ENCODE measurements around the gene ARHGEF28. TPM values are rescaled to one million over a fixed set of nuclear protein-coding genes. Genes with fewer than 3 reads are reported as not detected.

The ARHGEF28 gene
- total and polyA plus RNA-seq, 7 experiments from 2014 or later, result 0.03 to 0.47 TPM; not detected in 5

DNA sequence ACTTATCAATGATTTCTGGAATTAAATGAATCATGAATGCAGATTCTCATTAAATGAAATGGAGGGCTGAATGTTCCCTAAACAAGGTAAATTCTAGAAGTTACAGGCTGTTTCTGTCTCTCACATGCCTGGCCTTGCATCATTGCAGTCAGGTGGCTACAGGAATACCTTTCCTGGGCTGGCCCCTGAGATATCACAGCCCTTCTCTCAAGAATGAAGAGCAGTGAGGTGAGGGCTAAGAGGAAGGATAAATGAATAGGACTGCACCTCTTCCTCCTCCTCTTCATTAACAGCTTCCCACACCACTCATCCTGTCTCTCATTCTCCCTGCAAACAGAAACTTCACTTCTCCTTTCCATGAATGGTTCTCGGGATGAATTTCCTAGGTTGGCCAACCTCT is 22.5 kb downstream of the ARHGEF28 start:
- ATAC-seq (no peak), DNase-seq (no peak)
- H3K9me3 Mint-ChIP-seq, result peaks cover 0 to 5% (median 0%) of the 10 kb centered on the region in 11 donors
- intact Hi-C loops (cut with micrococcal nuclease), result no loop called here
- H3K36me3 ChIP-seq (ENCODE audit: control insufficient read depth in 2 of 3, insufficient read depth in 3 of 3, low read length in 3 of 3), result no peaks in the 10 kb centered on the region
- no peaks in the 10 kb centered on the region for H3K4me1 ChIP-seq (ENCODE audit: control insufficient read depth in 2 of 2, insufficient read depth in 2 of 2, low read length in 2 of 2)
- no peak overlapping the region for H3K27ac Mint-ChIP-seq
- no peak overlapping the region for H3K4me3 Mint-ChIP-seq
- peaks cover 0 to 3% of the 10 kb centered on the region in 2 donors for H3K27me3 ChIP-seq (ENCODE audit: control insufficient read depth in 2 of 2, insufficient read depth in 2 of 2, low read length in 2 of 2)
- H3K9me3 ChIP-seq (ENCODE audit: control insufficient read depth in 2 of 3, low read length in 3 of 3), result no peaks in the 10 kb centered on the region
- ChIA-PET POLR2A (interaction anchor here (0.7 kb wide), 1 partner anchor 8 kb away, joined by 3 read pairs; no protein-coding TSS in a partner anchor), CTCF (no interaction called here)
- H3K4me3 ChIP-seq (ENCODE audit: low read length), result no peak overlapping the region
- no peaks in the 10 kb centered on the region for H3K36me3 Mint-ChIP-seq
- H3K27ac ChIP-seq (ENCODE audit: low read depth, low read length), result no peak overlapping the region
- no peaks in the 10 kb centered on the region for H3K4me1 Mint-ChIP-seq
- peaks cover 18 to 42% (median 37%) of the 10 kb centered on the region in 5 donors for H3K27me3 Mint-ChIP-seq

DNA sequence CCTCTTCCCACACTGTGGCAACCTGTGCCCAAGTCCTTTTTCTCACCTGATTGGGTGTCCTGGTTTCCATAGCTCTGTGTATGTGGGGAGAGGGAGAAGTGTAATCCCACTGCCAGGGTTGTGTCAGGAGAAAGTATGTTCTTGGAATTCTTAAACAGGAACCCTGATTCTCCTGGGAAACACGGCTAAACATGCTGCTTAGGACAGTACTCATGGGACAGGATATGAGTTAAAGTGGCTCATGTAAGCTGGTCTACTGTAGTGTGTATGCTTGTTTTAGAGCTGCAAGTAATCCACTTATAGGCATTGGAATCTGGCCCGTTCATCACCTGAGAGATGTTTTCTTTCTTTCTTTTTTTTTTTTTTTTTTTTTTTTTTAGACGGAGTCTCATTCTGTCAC is 23.9 kb downstream of the ARHGEF28 start:
- POLR2A ChIA-PET, result no interaction called here
- H3K4me3 ChIP-seq (ENCODE audit: low read length), result no peak overlapping the region
- Mint-ChIP-seq H3K27ac (no peak overlapping the region), H3K9me3 (peaks cover 0 to 5% (median 0%) of the 10 kb centered on the region in 11 donors), H3K36me3 (no peaks in the 10 kb centered on the region), H3K4me3 (no peak overlapping the region), H3K27me3 (peaks cover 18 to 38% (median 31%) of the 10 kb centered on the region in 5 donors), H3K4me1 (no peaks in the 10 kb centered on the region)
- H3K9me3 ChIP-seq (ENCODE audit: control insufficient read depth in 2 of 3, low read length in 3 of 3), result no peaks in the 10 kb centered on the region
- DNase-seq, result no peak
- no peak for ATAC-seq
- intact Hi-C loops (cut with micrococcal nuclease), result no loop called here
- no peaks in the 10 kb centered on the region for H3K4me1 ChIP-seq (ENCODE audit: control insufficient read depth in 2 of 2, insufficient read depth in 2 of 2, low read length in 2 of 2)
- no peak overlapping the region for H3K27ac ChIP-seq (ENCODE audit: low read depth, low read length)
- CTCF ChIA-PET, result no interaction called here
- H3K36me3 ChIP-seq (ENCODE audit: control insufficient read depth in 2 of 3, insufficient read depth in 3 of 3, low read length in 3 of 3), result no peaks in the 10 kb centered on the region
- peaks cover 0 to 3% of the 10 kb centered on the region in 2 donors for H3K27me3 ChIP-seq (ENCODE audit: control insufficient read depth in 2 of 2, insufficient read depth in 2 of 2, low read length in 2 of 2)

DNA sequence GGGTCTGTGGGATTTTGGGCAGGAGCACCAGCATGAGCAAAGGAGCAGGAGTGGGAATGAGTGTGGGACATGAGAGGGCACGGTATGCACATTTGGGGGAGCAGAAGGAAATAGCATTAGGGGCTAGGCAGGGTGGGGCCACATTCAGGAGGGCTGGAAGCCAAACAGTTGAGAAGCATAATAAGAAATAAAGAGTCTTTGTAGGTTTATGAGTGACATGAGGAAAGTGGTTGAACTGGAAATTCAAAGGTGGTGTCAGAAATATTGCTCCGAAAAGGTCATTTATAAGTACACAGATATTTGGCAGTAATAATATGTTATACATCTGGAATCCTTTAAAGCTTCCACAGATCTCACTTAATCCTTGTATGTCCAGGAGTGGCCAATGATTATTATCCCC is 26.4 kb downstream of the ARHGEF28 start:
- ChIA-PET POLR2A (no interaction called here), CTCF (no interaction called here)
- H3K4me1 ChIP-seq (ENCODE audit: control insufficient read depth in 2 of 2, insufficient read depth in 2 of 2, low read length in 2 of 2), result no peaks in the 10 kb centered on the region
- no peaks in the 10 kb centered on the region for H3K4me1 Mint-ChIP-seq
- H3K27ac Mint-ChIP-seq, result no peak overlapping the region
- no peaks in the 10 kb centered on the region for H3K36me3 ChIP-seq (ENCODE audit: control insufficient read depth in 2 of 3, insufficient read depth in 3 of 3, low read length in 3 of 3)
- no peak for ATAC-seq
- no peak overlapping the region for H3K27ac ChIP-seq (ENCODE audit: low read depth, low read length)
- H3K36me3 Mint-ChIP-seq, result no peaks in the 10 kb centered on the region
- no peaks in the 10 kb centered on the region for H3K9me3 ChIP-seq (ENCODE audit: control insufficient read depth in 2 of 3, low read length in 3 of 3)
- no peaks in the 10 kb centered on the region for H3K9me3 Mint-ChIP-seq
- H3K4me3 ChIP-seq (ENCODE audit: low read length), result no peak overlapping the region
- intact Hi-C loops (cut with micrococcal nuclease), result no loop called here
- H3K27me3 ChIP-seq (ENCODE audit: control insufficient read depth in 2 of 2, insufficient read depth in 2 of 2, low read length in 2 of 2), result no peaks in the 10 kb centered on the region
- H3K4me3 Mint-ChIP-seq, result no peak overlapping the region
- no peak for DNase-seq
- peaks cover 7 to 27% (median 22%) of the 10 kb centered on the region in 5 donors for H3K27me3 Mint-ChIP-seq

DNA sequence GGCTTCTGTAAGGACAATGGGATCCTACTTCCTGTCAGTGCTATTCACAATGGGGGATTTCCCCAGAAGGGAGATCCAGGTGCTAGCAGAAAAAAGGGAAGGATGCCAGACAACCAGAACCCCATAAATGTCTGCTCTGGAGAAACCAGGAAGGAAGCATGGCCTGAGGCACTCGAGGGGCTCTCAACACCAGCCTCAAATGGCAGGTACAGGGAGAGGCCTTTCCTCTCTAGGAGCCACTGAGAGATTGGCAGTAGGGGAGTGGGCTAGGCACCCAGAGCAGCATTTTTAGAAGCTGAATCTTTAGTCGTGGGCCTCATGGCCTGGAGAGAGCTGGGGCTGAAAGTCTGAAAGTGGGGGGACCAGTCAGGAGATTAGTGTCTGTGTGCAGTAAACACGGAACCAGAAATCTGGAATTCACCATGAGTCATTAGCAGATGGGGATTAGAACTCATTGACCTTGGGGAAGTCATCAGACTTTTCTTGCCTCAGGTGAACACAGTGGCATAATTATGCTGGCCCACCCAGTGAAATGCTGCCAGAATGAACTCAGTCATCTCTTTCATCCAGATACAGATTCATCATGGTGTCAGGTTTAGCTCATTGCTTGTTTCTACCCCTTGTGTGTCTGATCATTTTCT is 28.3 kb downstream of the ARHGEF28 start:
- Mint-ChIP-seq H3K36me3 (no peaks in the 10 kb centered on the region), H3K9me3 (no peaks in the 10 kb centered on the region), H3K27ac (no peak overlapping the region), H3K4me1 (no peaks in the 10 kb centered on the region), H3K4me3 (no peak overlapping the region), H3K27me3 (peaks cover 0 to 25% (median 18%) of the 10 kb centered on the region in 5 donors)
- intact Hi-C loops (cut with micrococcal nuclease), result no loop called here
- Histone ChIP-seq H3K9me3 (ENCODE audit: control insufficient read depth in 2 of 3, low read length in 3 of 3) (no peaks in the 10 kb centered on the region), H3K36me3 (ENCODE audit: control insufficient read depth in 2 of 3, insufficient read depth in 3 of 3, low read length in 3 of 3) (no peaks in the 10 kb centered on the region), H3K27me3 (ENCODE audit: control insufficient read depth in 2 of 2, insufficient read depth in 2 of 2, low read length in 2 of 2) (no peaks in the 10 kb centered on the region), H3K4me3 (ENCODE audit: low read length) (no peak overlapping the region), H3K4me1 (ENCODE audit: control insufficient read depth in 2 of 2, insufficient read depth in 2 of 2, low read length in 2 of 2) (no peaks in the 10 kb centered on the region), H3K27ac (ENCODE audit: low read depth, low read length) (no peak overlapping the region)
- ChIA-PET CTCF (no interaction called here), POLR2A (no interaction called here)
- ATAC-seq (no peak), DNase-seq (no peak)

DNA sequence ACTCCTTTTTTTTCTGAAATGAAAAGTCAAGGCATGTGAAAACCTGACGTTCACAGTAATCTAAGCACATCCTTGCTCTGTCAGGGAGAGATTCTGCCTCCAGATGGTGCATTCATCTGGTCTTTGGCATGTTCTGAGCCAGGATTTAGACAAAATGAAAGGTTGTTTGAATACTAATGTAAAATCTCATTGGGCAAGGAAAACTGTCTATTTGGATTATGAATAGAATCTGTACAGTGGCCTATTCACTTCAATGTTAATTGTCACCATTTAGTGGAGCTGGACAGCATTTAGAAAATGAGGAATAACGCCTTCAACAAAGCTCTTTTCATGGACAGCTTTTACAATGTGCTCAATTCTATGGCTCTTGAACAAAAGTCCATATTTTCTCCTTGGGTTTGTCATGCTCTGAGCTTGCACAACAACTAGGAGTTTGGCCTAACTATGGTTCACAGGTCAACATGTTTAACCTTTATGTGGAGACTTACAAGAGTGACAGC is 28.9 kb downstream of the ARHGEF28 start:
- Histone ChIP-seq H3K27me3 (ENCODE audit: control insufficient read depth in 2 of 2, insufficient read depth in 2 of 2, low read length in 2 of 2) (no peaks in the 10 kb centered on the region), H3K4me3 (ENCODE audit: low read length) (no peak overlapping the region), H3K9me3 (ENCODE audit: control insufficient read depth in 2 of 3, low read length in 3 of 3) (no peaks in the 10 kb centered on the region), H3K4me1 (ENCODE audit: control insufficient read depth in 2 of 2, insufficient read depth in 2 of 2, low read length in 2 of 2) (no peaks in the 10 kb centered on the region), H3K27ac (ENCODE audit: low read depth, low read length) (no peak overlapping the region), H3K36me3 (ENCODE audit: control insufficient read depth in 2 of 3, insufficient read depth in 3 of 3, low read length in 3 of 3) (no peaks in the 10 kb centered on the region)
- ChIA-PET CTCF (no interaction called here), POLR2A (no interaction called here)
- ATAC-seq (no peak), DNase-seq (no peak)
- Mint-ChIP-seq H3K27ac (no peak overlapping the region), H3K4me3 (no peak overlapping the region), H3K4me1 (no peaks in the 10 kb centered on the region), H3K27me3 (peaks cover 0 to 20% (median 17%) of the 10 kb centered on the region in 5 donors), H3K36me3 (no peaks in the 10 kb centered on the region), H3K9me3 (no peaks in the 10 kb centered on the region)
- intact Hi-C loops (cut with micrococcal nuclease), result no loop called here

DNA sequence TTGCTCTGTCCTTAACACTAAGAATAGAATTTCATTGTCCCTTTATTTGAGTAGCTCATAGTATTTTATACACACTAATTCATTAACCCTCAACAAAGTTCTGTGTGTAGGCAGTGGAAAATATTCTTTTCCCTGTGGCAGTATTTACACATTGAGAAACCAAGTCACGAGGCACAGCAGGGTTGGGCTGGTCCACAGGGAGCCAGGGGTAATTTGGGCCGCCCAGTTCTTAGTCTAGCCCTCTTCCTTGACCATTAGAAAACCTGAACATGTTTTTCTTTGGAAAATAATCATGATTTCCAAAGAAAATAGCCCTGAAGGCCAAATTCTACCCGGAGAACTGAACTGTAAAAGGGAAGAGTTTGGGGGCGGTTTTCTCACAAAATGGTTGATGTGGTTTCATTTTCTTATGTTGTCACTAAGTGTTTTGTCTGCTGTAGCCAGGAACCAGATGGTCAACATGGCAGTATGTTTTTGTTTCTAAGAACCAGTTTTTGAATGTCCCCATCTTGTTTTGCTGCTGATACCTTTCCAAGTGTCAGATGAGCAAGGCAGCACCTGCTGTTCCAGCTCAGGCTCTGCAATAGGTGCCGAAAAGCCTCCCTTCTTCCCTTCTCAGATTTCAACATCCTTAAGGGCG is 29.6 kb downstream of the ARHGEF28 start:
- Histone ChIP-seq H3K4me3 (ENCODE audit: low read length) (no peak overlapping the region), H3K36me3 (ENCODE audit: control insufficient read depth in 2 of 3, insufficient read depth in 3 of 3, low read length in 3 of 3) (no peaks in the 10 kb centered on the region), H3K4me1 (ENCODE audit: control insufficient read depth in 2 of 2, insufficient read depth in 2 of 2, low read length in 2 of 2) (no peaks in the 10 kb centered on the region), H3K27ac (ENCODE audit: low read depth, low read length) (no peak overlapping the region), H3K9me3 (ENCODE audit: control insufficient read depth in 2 of 3, low read length in 3 of 3) (no peaks in the 10 kb centered on the region), H3K27me3 (ENCODE audit: control insufficient read depth in 2 of 2, insufficient read depth in 2 of 2, low read length in 2 of 2) (no peaks in the 10 kb centered on the region)
- intact Hi-C loops (cut with micrococcal nuclease), result no loop called here
- H3K36me3 Mint-ChIP-seq, result no peaks in the 10 kb centered on the region
- H3K4me1 Mint-ChIP-seq, result no peaks in the 10 kb centered on the region
- POLR2A ChIA-PET, result no interaction called here
- no peak overlapping the region for H3K4me3 Mint-ChIP-seq
- DNase-seq (no peak), ATAC-seq (no peak)
- H3K27ac Mint-ChIP-seq, result no peak overlapping the region
- peaks cover 0 to 22% (median 14%) of the 10 kb centered on the region in 5 donors for H3K27me3 Mint-ChIP-seq
- CTCF ChIA-PET, result no interaction called here
- H3K9me3 Mint-ChIP-seq, result no peaks in the 10 kb centered on the region

DNA sequence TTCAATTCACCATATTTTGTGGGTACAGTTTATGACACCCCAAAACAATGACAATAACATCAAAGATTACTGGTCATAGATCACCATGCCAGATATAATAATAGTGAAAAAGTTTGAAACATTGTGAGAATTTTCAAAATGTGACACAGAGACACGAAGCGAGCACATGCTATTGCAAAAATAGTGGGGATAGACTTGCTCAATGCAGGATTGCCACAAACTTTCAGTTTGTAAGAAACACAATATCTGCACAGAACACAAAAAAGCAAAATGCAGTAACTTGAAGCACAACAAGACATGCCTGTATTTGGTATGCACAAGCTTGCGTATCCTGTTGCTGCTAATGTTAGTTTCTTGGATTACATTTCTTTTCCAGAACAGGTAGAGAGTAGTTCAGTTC is 35.8 kb downstream of the ARHGEF28 start:
- no peak for ATAC-seq
- DNase-seq, result no peak
- POLR2A ChIA-PET, result no interaction called here
- Histone ChIP-seq H3K4me3 (ENCODE audit: low read length) (no peak overlapping the region), H3K36me3 (ENCODE audit: control insufficient read depth in 2 of 3, insufficient read depth in 3 of 3, low read length in 3 of 3) (no peaks in the 10 kb centered on the region), H3K4me1 (ENCODE audit: control insufficient read depth in 2 of 2, insufficient read depth in 2 of 2, low read length in 2 of 2) (peaks cover 0 to 2% of the 10 kb centered on the region in 2 donors), H3K27me3 (ENCODE audit: control insufficient read depth in 2 of 2, insufficient read depth in 2 of 2, low read length in 2 of 2) (no peaks in the 10 kb centered on the region), H3K9me3 (ENCODE audit: control insufficient read depth in 2 of 3, low read length in 3 of 3) (no peaks in the 10 kb centered on the region), H3K27ac (ENCODE audit: low read depth, low read length) (no peak overlapping the region)
- no peak overlapping the region for H3K4me3 Mint-ChIP-seq
- CTCF ChIA-PET, result no interaction called here
- H3K4me1 Mint-ChIP-seq, result peaks cover 0 to 2% (median 0%) of the 10 kb centered on the region in 7 donors
- H3K27me3 Mint-ChIP-seq, result peaks cover 13 to 30% (median 22%) of the 10 kb centered on the region in 5 donors
- H3K9me3 Mint-ChIP-seq, result peaks cover 0 to 6% (median 0%) of the 10 kb centered on the region in 11 donors
- no peak overlapping the region for H3K27ac Mint-ChIP-seq
- no peaks in the 10 kb centered on the region for H3K36me3 Mint-ChIP-seq
- intact Hi-C loops (cut with micrococcal nuclease), result no loop called here

Measured in naive thymus-derived CD4-positive, alpha-beta T cell (primary cell).